ENCODE data around the gene TEX29. TPM values are rescaled to one million over a fixed set of nuclear protein-coding genes. Genes with fewer than 3 reads are reported as not detected.

Gene TEX29
- total and polyA plus RNA-seq, 7 donors = 0.79 to 2.1 (median 1.5) TPM; not detected in 4

- Histone ChIP-seq H3K4me3 (no peak overlapping the region), H3K27ac (peak overlapping the region; percentile 69 to 88 (median 76)), H3K36me3 (peaks cover 7 to 72% (median 20%) of the 10 kb centered on the region in 4 donors), H3K4me1 (peaks cover 0 to 47% (median 33%) of the 10 kb centered on the region in 4 donors), H3K27me3 (no peaks in the 10 kb centered on the region), H3K9me3 (no peaks in the 10 kb centered on the region)
- TF ChIP-seq EP300 (IDR thresholded peaks at IDR 0.05) = no peak
- TF ChIP-seq, protein P1, sequence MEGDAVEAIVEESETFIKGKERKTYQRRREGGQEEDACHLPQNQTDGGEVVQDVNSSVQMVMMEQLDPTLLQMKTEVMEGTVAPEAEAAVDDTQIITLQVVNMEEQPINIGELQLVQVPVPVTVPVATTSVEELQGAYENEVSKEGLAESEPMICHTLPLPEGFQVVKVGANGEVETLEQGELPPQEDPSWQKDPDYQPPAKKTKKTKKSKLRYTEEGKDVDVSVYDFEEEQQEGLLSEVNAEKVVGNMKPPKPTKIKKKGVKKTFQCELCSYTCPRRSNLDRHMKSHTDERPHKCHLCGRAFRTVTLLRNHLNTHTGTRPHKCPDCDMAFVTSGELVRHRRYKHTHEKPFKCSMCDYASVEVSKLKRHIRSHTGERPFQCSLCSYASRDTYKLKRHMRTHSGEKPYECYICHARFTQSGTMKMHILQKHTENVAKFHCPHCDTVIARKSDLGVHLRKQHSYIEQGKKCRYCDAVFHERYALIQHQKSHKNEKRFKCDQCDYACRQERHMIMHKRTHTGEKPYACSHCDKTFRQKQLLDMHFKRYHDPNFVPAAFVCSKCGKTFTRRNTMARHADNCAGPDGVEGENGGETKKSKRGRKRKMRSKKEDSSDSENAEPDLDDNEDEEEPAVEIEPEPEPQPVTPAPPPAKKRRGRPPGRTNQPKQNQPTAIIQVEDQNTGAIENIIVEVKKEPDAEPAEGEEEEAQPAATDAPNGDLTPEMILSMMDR (IDR thresholded peaks at IDR 0.05) = no peak
- no peak for TF ChIP-seq POLR2AphosphoS5 (IDR thresholded peaks at IDR 0.05)
- TF ChIP-seq POLR2A (IDR thresholded peaks at IDR 0.05) = no peak
- intact Hi-C loops (cut with DNase I) = loop anchor here (5.0 kb wide), 1 partner anchor 59 kb away; no protein-coding TSS in a partner anchor
- DNase-seq = no peak
- WGBS, 2 donors = 89 to 90% methylated on average over 12 of the region's 12 CpGs
Observed at GRCh38 chr13:111280681-111281585, 39.5 kb upstream of the TEX29 start.

- intact Hi-C loops (cut with DNase I) = loop anchor here (5.0 kb wide), 1 partner anchor 60 kb away; no protein-coding TSS in a partner anchor
- TF ChIP-seq POLR2AphosphoS5 (IDR thresholded peaks at IDR 0.05) = no peak
- TF ChIP-seq, protein P1 (IDR thresholded peaks at IDR 0.05) = no peak
- TF ChIP-seq EP300 (IDR thresholded peaks at IDR 0.05) = no peak
- no peaks in the 10 kb centered on the region for H3K9me3 ChIP-seq
- no peak for DNase-seq
- H3K4me3 ChIP-seq = no peak overlapping the region
- H3K27me3 ChIP-seq = no peaks in the 10 kb centered on the region
- peaks cover 0 to 47% (median 33%) of the 10 kb centered on the region in 4 donors for H3K4me1 ChIP-seq
- peaks cover 16 to 72% (median 26%) of the 10 kb centered on the region in 4 donors for H3K36me3 ChIP-seq
- 70 to 76% methylated on average over 10 of the region's 10 CpGs for WGBS, 2 donors
- H3K27ac ChIP-seq = peak overlapping the region; percentile 69 to 88 (median 76)
Observed at GRCh38 chr13:111281751-111282311, 38.6 kb upstream of the TEX29 start.

GRCh38 chr13:111282425-111282824 is 38.0 kb upstream of the TEX29 start:
- TF ChIP-seq POLR2AphosphoS5 (IDR thresholded peaks at IDR 0.05) (no peak), EP300 (IDR thresholded peaks at IDR 0.05) (peak in 1 of 4 donors; percentile 12)
- H3K9me3 ChIP-seq = no peaks in the 10 kb centered on the region
- peak overlapping the region; percentile 69 to 88 (median 76) for H3K27ac ChIP-seq
- DNase-seq = no peak
- peaks cover 22 to 72% (median 29%) of the 10 kb centered on the region in 4 donors for H3K36me3 ChIP-seq
- H3K4me3 ChIP-seq = no peak overlapping the region
- intact Hi-C loops (cut with DNase I) = loop anchor here (5.0 kb wide), 1 partner anchor 60 kb away; no protein-coding TSS in a partner anchor
- peaks cover 0 to 47% (median 33%) of the 10 kb centered on the region in 4 donors for H3K4me1 ChIP-seq
- no peaks in the 10 kb centered on the region for H3K27me3 ChIP-seq
- 87 to 90% methylated on average over 5 of the region's 5 CpGs for WGBS, 2 donors

DNA sequence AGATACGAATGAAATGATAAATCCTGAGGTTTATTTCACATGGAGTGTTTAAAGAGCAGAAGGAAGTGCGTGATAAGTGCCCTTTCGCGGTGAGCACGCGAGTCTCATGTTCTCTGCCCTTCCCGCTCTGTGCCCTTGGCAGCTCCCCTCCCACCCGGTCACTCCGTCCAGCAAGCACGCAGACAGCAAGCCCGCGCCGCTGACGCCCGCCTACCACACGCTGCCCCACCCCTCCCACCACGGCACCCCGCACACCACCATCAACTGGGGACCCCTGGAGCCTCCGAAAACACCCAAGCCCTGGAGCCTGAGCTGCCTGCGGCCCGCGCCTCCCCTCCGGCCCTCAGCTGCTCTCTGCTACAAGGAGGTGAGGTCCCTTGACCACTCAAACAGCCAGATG is 37.4 kb upstream of the TEX29 start:
- 95 to 98% methylated on average over 23 of the region's 23 CpGs for WGBS, 2 donors
- peaks cover 23 to 72% (median 30%) of the 10 kb centered on the region in 4 donors for H3K36me3 ChIP-seq

GRCh38 chr13:111283457-111283856 is 37.0 kb upstream of the TEX29 start:
- no peak for DNase-seq
- intact Hi-C loops (cut with DNase I) = loop anchor here (5.0 kb wide), 1 partner anchor 61 kb away; no protein-coding TSS in a partner anchor
- 95 to 97% methylated on average over 10 of the region's 10 CpGs for WGBS, 2 donors
- peaks cover 0 to 47% (median 33%) of the 10 kb centered on the region in 4 donors for H3K4me1 ChIP-seq
- TF ChIP-seq EP300 (IDR thresholded peaks at IDR 0.05) (no peak), POLR2AphosphoS5 (IDR thresholded peaks at IDR 0.05) (no peak)
- no peaks in the 10 kb centered on the region for H3K9me3 ChIP-seq
- H3K36me3 ChIP-seq = peaks cover 23 to 72% (median 28%) of the 10 kb centered on the region in 4 donors
- H3K27ac ChIP-seq = peak overlapping the region in 2 of 4 donors; percentile 81 to 88
- H3K4me3 ChIP-seq = no peak overlapping the region
- no peaks in the 10 kb centered on the region for H3K27me3 ChIP-seq

More for the DNA sequence above, 37.4 kb upstream of the TEX29 start:
- intact Hi-C loops (cut with DNase I) = loop anchor here (5.0 kb wide), 1 partner anchor 61 kb away; no protein-coding TSS in a partner anchor
- Histone ChIP-seq H3K27me3 (no peaks in the 10 kb centered on the region), H3K4me1 (peaks cover 0 to 47% (median 33%) of the 10 kb centered on the region in 4 donors), H3K27ac (peak overlapping the region; percentile 69 to 88 (median 76)), H3K9me3 (no peaks in the 10 kb centered on the region), H3K4me3 (no peak overlapping the region)
- DNase-seq = no peak
- TF ChIP-seq EP300 (IDR thresholded peaks at IDR 0.05) (peak in 1 of 4 donors; percentile 25), POLR2A (IDR thresholded peaks at IDR 0.05) (no peak), POLR2AphosphoS5 (IDR thresholded peaks at IDR 0.05) (peak in 2 of 4 donors; percentile 13 to 36)
